ENCODE measurements around the gene CAMTA2.

DNA sequence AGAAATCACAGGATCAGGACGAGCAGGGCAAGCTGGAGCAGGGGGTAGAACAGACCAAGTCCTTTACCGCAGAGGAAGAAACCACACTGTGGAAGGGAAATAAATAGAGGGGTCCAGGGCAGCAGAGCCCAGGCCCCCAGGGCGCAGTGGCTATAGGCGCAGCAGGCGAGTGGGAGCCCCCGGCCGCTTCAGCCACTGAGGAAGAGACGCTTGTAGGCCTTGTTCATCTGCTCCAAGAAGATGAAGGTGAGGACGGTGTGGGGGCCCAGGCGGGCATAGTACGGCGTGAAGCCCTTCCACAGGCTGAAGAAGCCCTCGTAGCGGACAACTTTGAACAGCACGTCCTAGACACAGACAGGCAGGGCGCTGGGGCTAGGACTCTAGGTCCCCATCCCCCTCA lies 49.9 kb downstream of the CAMTA2 start:
- TF ChIP-seq ZNF121 (CRISPR knock-in tag; IDR thresholded peaks at IDR 0.05) (no peak), E2F1 (CRISPR knock-in tag; IDR thresholded peaks at IDR 0.05) (no peak), ZNF138 (CRISPR knock-in tag; conservative IDR thresholded peaks at IDR 0.05) (no peak), CTCF (IDR thresholded peaks at IDR 0.05) (no peak), ATF3 (CRISPR knock-in tag; conservative IDR thresholded peaks at IDR 0.05) (no peak)
